Camera-type eye (tissue), 1 donor: Measurements from ENCODE around the gene ALPP. TPM values are rescaled to one million over a fixed set of nuclear protein-coding genes. Genes with fewer than 3 reads are reported as not detected.

Experiments
- total RNA-seq: library from RNA; depleted of rRNA; stranded (reverse); fragments of >200 nt; gene quantifications from one replicate; pipeline ENCODE4 v1.2.3, GENCODE V29; 2014

The ALPP gene
- not detected for total RNA-seq

DNA sequence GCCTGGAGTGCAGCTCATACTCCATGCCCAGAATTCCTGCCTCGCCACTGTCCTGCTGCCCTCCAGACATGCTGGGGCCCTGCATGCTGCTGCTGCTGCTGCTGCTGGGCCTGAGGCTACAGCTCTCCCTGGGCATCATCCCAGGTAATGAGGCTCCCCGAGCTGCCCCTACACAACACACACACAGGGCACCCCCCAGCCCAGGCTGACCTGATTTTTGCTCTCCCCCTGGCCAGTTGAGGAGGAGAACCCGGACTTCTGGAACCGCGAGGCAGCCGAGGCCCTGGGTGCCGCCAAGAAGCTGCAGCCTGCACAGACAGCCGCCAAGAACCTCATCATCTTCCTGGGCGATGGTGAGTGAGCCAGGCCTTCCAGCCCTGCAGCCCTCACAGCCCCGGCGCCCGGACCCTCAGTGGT lies at the start of gene ALPP:
Gene ALPP (plus strand): TSS at position 17 of the 417 bp plus-strand sequence. CDS start 52 bp downstream, at position 69.

DNA sequence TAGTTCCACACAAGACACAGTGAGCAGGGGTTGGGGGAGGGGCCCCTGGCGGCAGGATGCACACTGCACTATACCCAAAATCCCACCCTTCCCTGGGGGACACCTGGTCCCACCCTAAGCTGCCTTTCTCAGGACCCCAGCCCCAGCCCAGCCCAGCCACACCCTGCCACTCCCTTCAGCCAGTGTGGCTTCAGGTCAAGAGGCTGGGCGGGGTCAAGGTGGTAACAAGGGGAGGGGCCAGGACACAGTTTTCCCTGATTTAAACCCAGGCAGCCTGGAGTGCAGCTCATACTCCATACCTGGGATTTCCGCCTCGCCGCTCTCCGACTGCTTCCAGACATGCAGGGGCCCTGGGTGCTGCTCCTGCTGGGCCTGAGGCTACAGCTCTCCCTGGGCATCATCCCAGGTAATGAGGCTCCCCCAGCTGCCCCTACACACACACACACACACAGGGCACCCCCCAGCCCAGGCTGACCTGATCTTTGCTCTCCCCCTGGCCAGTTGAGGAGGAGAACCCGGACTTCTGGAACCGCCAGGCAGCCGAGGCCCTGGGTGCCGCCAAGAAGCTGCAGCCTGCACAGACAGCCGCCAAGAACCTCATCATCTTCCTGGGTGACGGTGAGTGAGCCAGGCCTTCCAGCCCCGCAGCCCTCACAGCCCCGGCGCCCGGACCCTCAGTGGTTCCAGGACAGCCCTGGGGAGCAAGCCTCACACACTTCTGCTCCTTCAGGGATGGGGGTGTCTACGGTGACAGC lies 28.2 kb downstream of the ALPP start, which contains the start of gene ALPG:
Gene ALPG (plus strand): TSS at position 289 of the 755 bp plus-strand sequence. CDS start 51 bp downstream, at position 340.

Other genes starting within 250 kb of the ALPP start
- not detected for gene ALPG, start 28.1 kb downstream of the ALPP start, total RNA-seq
- not detected for gene ALPI, start 77.4 kb downstream of the ALPP start, total RNA-seq
- 19.0 TPM for gene ECEL1, start 109.1 kb downstream of the ALPP start, total RNA-seq
- 9.6 TPM for gene PRSS56, start 141.6 kb downstream of the ALPP start, total RNA-seq
- gene CHRND, start 147.4 kb downstream of the ALPP start, total RNA-seq = 3.9 TPM
- gene CHRNG, start 160.9 kb downstream of the ALPP start, total RNA-seq = 2.0 TPM
- gene TIGD1, start 171.8 kb downstream of the ALPP start, total RNA-seq = 9.6 TPM
- 46.7 TPM for gene EIF4E2, start 171.9 kb downstream of the ALPP start, total RNA-seq